IMR-90 (cell line): ENCODE data around the gene TENM3. TPM values are rescaled to one million over a fixed set of nuclear protein-coding genes. Genes with fewer than 3 reads are reported as not detected.

Experiments used
- ATAC-seq: fragments of 200-7000 bp; cut with Tn5 transposase; 2 replicates; pipeline ENCODE4 v1.9.1; 2020; ENCODE audit warnings: low read depth, mild to moderate bottlenecking, moderate library complexity
- BruUV-seq: library from RNA; stranded (reverse); fragments of 400-500 nt; replicated peaks from 2 replicates; lab custom pipeline; 2021; lab: Mats Ljungman, UMichigan
- CTCF ChIA-PET: fragments of 300-600 bp; formaldehyde crosslinking; extraction: SDS; loops from one replicate; lab custom pipeline; 2021; ENCODE audit warnings: antibody characterized with exemption; lab: Yijun Ruan, JAX
- POLR2A ChIA-PET: fragments of 300-600 bp; sonication (Branson Sonifier 250); formaldehyde crosslinking; loops from one replicate; lab custom pipeline; 2022; ENCODE audit warnings: antibody characterized with exemption; ENCODE audit not compliant: unreplicated experiment; lab: Charles Lee
- DNase-seq: peaks from one replicate; pipeline ENCODE4 v3.0.0; 2013
- H2AFZ ChIP-seq: replicated peaks from 2 replicates; pipeline ENCODE3; 2013; ENCODE audit warnings: low read length, mild to moderate bottlenecking; ENCODE audit not compliant: poor library complexity
- H2AK5ac ChIP-seq: 2 replicates; pipeline ENCODE4 v1.6.1; 2013; ENCODE audit warnings: low read depth, low read length, inconsistent platforms
- H2AK9ac ChIP-seq: replicated peaks from 2 replicates; pipeline ENCODE3; 2013; ENCODE audit warnings: mild to moderate bottlenecking, low read depth, low read length, moderate library complexity; ENCODE audit not compliant: poor library complexity
- H2BK120ac ChIP-seq: 2 replicates; pipeline ENCODE4 v1.6.1; 2013; ENCODE audit warnings: low read depth, low read length, inconsistent platforms
- H2BK15ac ChIP-seq: 3 replicates; pipeline ENCODE4 v1.6.1; 2013; ENCODE audit warnings: low read depth, low read length, inconsistent platforms
- H2BK20ac ChIP-seq: 2 replicates; pipeline ENCODE4 v1.6.1; 2013; ENCODE audit warnings: low read depth, mild to moderate bottlenecking, inconsistent platforms, low read length, moderate library complexity
- H2BK5ac ChIP-seq: 2 replicates; pipeline ENCODE4 v1.6.1; 2013; ENCODE audit warnings: mild to moderate bottlenecking, low read depth, low read length, inconsistent platforms; ENCODE audit not compliant: poor library complexity, severe bottlenecking
- H3K14ac ChIP-seq: replicated peaks from 2 replicates; pipeline ENCODE4 v1.6.1; 2013; ENCODE audit warnings: low read depth, low read length, inconsistent platforms
- H3K18ac ChIP-seq: 2 replicates; pipeline ENCODE4 v1.6.1; 2013; ENCODE audit warnings: low read depth, low read length, control low read depth
- H3K23ac ChIP-seq: 2 replicates; pipeline ENCODE4 v1.6.1; 2013; ENCODE audit warnings: low read depth, low read length, inconsistent platforms
- H3K27ac ChIP-seq: 2 replicates; pipeline ENCODE4 v1.5.1; 2013; ENCODE audit warnings: mild to moderate bottlenecking, control low read depth, low read length; ENCODE audit not compliant: insufficient read depth
- H3K27me3 ChIP-seq: 2 replicates; pipeline ENCODE4 v1.6.1; 2013; ENCODE audit warnings: low read length; ENCODE audit not compliant: control insufficient read depth, insufficient read depth
- H3K36me3 ChIP-seq: 2 replicates; pipeline ENCODE4 v1.6.1; 2013; ENCODE audit warnings: low read length, mixed read lengths; ENCODE audit not compliant: control insufficient read depth, insufficient read depth
- H3K4ac ChIP-seq: 2 replicates; pipeline ENCODE4 v1.6.1; 2013; ENCODE audit warnings: low read depth, low read length, inconsistent platforms
- H3K4me1 ChIP-seq: 2 replicates; pipeline ENCODE4 v1.6.1; 2013; ENCODE audit warnings: low read length, mixed read lengths; ENCODE audit not compliant: control insufficient read depth, insufficient read depth
- H3K4me2 ChIP-seq: 2 replicates; pipeline ENCODE4 v1.6.1; 2013; ENCODE audit warnings: low read depth, mild to moderate bottlenecking, control low read depth, low read length, moderate library complexity
- H3K4me3 ChIP-seq: 2 replicates; pipeline ENCODE4 v1.5.1; 2013; ENCODE audit warnings: low read depth, mild to moderate bottlenecking, control low read depth, low read length, moderate library complexity; ENCODE audit not compliant: insufficient read depth
- H3K56ac ChIP-seq: 2 replicates; pipeline ENCODE4 v1.6.1; 2013; ENCODE audit warnings: low read length, inconsistent platforms; ENCODE audit not compliant: insufficient read depth; ENCODE audit errors: extremely low read depth
- H3K79me1 ChIP-seq, 2 experiments: 2 replicates each; pipeline ENCODE4 v1.6.1; 2013; ENCODE audit warnings: low read length in 2 of 2, inconsistent platforms in 1 of 2, low read depth in 1 of 2
- H3K9ac ChIP-seq: 2 replicates; pipeline ENCODE4 v1.6.1; 2013; ENCODE audit warnings: low read depth, low read length, control low read depth
- H3K9me1 ChIP-seq: 2 replicates; pipeline ENCODE4 v1.6.1; 2013; ENCODE audit warnings: low read length, inconsistent platforms; ENCODE audit not compliant: insufficient read depth
- H3K9me3 ChIP-seq: 2 replicates; pipeline ENCODE4 v1.6.1; 2013; ENCODE audit warnings: low read length; ENCODE audit not compliant: control insufficient read depth, insufficient read depth
- H4K20me1 ChIP-seq: 2 replicates; pipeline ENCODE4 v1.6.1; 2013; ENCODE audit warnings: low read length, inconsistent platforms; ENCODE audit not compliant: insufficient read depth
- H4K5ac ChIP-seq: 2 replicates; pipeline ENCODE4 v1.6.1; 2013; ENCODE audit warnings: mild to moderate bottlenecking, low read depth, low read length, control low read depth
- H4K8ac ChIP-seq, 2 experiments: 2 replicates each; pipeline ENCODE4 v1.6.1; 2013; ENCODE audit warnings: low read depth in 2 of 2, low read length in 2 of 2, control low read depth in 1 of 2, inconsistent platforms in 1 of 2
- H4K91ac ChIP-seq: 2 replicates; pipeline ENCODE4 v1.6.1; 2013; ENCODE audit warnings: low read depth, low read length, inconsistent platforms; ENCODE audit not compliant: insufficient read depth
- BHLHE40 ChIP-seq: fragments of 150-350 bp; IDR thresholded peaks from 2 replicates; pipeline ENCODE4 v1.6.1; 2016; ENCODE audit warnings: mild to moderate bottlenecking, low read depth, low read length
- CEBPB ChIP-seq: IDR thresholded peaks from 2 replicates; pipeline ENCODE4 v1.6.1; 2012; ENCODE audit warnings: low read depth, low read length, improper control_type of control experiment
- FOS ChIP-seq: fragments of 150-350 bp; IDR thresholded peaks from 2 replicates; pipeline ENCODE4 v1.6.1; 2016; ENCODE audit warnings: low read depth, low read length
- MAFK ChIP-seq: IDR thresholded peaks from 2 replicates; pipeline ENCODE4 v1.6.1; 2012; ENCODE audit warnings: low read depth, low read length, improper control_type of control experiment
- MAZ ChIP-seq: IDR thresholded peaks from 2 replicates; pipeline ENCODE4 v1.6.1; 2012; ENCODE audit warnings: low read depth, mild to moderate bottlenecking, low read length, improper control_type of control experiment, moderate library complexity, borderline replicate concordance
- MXI1 ChIP-seq: IDR thresholded peaks from 2 replicates; pipeline ENCODE4 v1.6.1; 2012; ENCODE audit warnings: low read depth, mild to moderate bottlenecking, low read length, moderate library complexity, borderline replicate concordance
- RAD21 ChIP-seq: IDR thresholded peaks from 2 replicates; pipeline ENCODE4 v1.6.1; 2012; ENCODE audit warnings: low read length, improper control_type of control experiment
- RCOR1 ChIP-seq: IDR thresholded peaks from 2 replicates; pipeline ENCODE4 v1.6.1; 2012; ENCODE audit warnings: mild to moderate bottlenecking, low read length, improper control_type of control experiment; ENCODE audit not compliant: insufficient replicate concordance
- RFX5 ChIP-seq: IDR thresholded peaks from 2 replicates; pipeline ENCODE4 v1.8.0; 2012; ENCODE audit warnings: low read depth, mild to moderate bottlenecking, low read length, moderate library complexity
- WGBS, 2 experiments: methylation state at CpG; one replicate each; pipeline versions ENCODE4 v1.1.5 to v1.1.7; 2013; ENCODE audit warnings: missing lambda C conversion rate in 2 of 2; ENCODE audit not compliant: insufficient read length in 1 of 2; ENCODE audit errors: extremely low coverage in 2 of 2; 5-methylcytosine and 5-hydroxymethylcytosine counted together
- dilution Hi-C: fragments of 300-500 bp; cut with HindIII; formaldehyde crosslinking; loops from one replicate; pipeline ENCODE4 v1.14.3; 2018; ENCODE audit warnings: low sequenced_read_pairs; ENCODE audit not compliant: unreplicated experiment
- in situ Hi-C: fragments of 300-500 bp; cut with MboI; formaldehyde crosslinking; loops from 3 replicates; pipeline ENCODE4 v1.14.3; 2019; ENCODE audit warnings: low sequenced_read_pairs, inconsistent platforms, mixed read lengths
- intact Hi-C: fragments of 100-400 bp; cut with micrococcal nuclease; formaldehyde crosslinking; loops from 2 replicates; pipeline ENCODE4 v1.10.0; 2022
- polyA plus RNA-seq, 3 experiments: library from polyadenylated mRNA; depleted of rRNA; stranded (reverse); fragments of >200 nt; gene quantifications; 2 replicates each; pipeline ENCODE4 v1.2.3, GENCODE V29; 2012; ENCODE audit warnings: low replicate concordance in 1 of 3
- total RNA-seq: library from RNA; depleted of rRNA; stranded (reverse); fragments of >200 nt; gene quantifications from 2 replicates; pipeline ENCODE4 v1.2.3, GENCODE V29; 2012
- TF ChIP-seq, protein P1 (sequence below): conservative IDR thresholded peaks from 2 replicates; pipeline ENCODE4 v1.5.1; 2012; ENCODE audit warnings: mild to moderate bottlenecking, low read depth, low read length, improper control_type of control experiment
- TF ChIP-seq, protein P2 (sequence below): fragments of 150-350 bp; IDR thresholded peaks from 2 replicates; pipeline ENCODE4 v1.6.1; 2016; ENCODE audit warnings: low read depth, mild to moderate bottlenecking, low read length, moderate library complexity, borderline replicate concordance

Gene TENM3
- total and polyA plus RNA-seq, 2 of the 4 experiments (the other 2 are of a cell fraction), result 29.9 to 173 TPM

- POLR2A ChIA-PET, result no interaction called here
- no peak overlapping the region for H3K27ac ChIP-seq
- DNase-seq (peak; percentile 74), ATAC-seq (no peak)
- 90% methylated on average over 3 of the region's 6 CpGs; no CpG with 5 or more reads in 1 of the 2 experiments for WGBS, 2 experiments
- H2AK9ac ChIP-seq, result no peak overlapping the region
- H4K91ac ChIP-seq, result peak overlapping the region; percentile 29; the same call in 1 of the 2 replicates
- H2BK5ac ChIP-seq, result no peak overlapping the region
- CTCF ChIA-PET, result no interaction called here
- H2BK15ac ChIP-seq, result peak overlapping the region; percentile 39; the same call in 1 of the 3 replicates
- H2BK120ac ChIP-seq, result peak overlapping the region; percentile 59; the same call in 1 of the 2 replicates
- H2AK5ac ChIP-seq, result peak overlapping the region; percentile 69; the same call in 1 of the 2 replicates
- in situ Hi-C loops, result no loop called here
- H3K79me1 ChIP-seq, result 0 out of 4 replicates have a peak, but pooled peaks cover 0 to 4% of the 10 kb centered on the region in 2 experiments
- no peak overlapping the region for H3K23ac ChIP-seq
- H3K4ac ChIP-seq, result peak overlapping the region; percentile 7; the same call in 1 of the 2 replicates
- no TSS peak for BruUV-seq
- no peaks in the 10 kb centered on the region for H4K20me1 ChIP-seq
- H3K36me3 ChIP-seq, result no peaks in the 10 kb centered on the region
- H3K4me3 ChIP-seq, result no peak overlapping the region
- H3K56ac ChIP-seq, result no peak overlapping the region
- no peak overlapping the region for H4K5ac ChIP-seq
- no peak overlapping the region for H3K9ac ChIP-seq
- no peak overlapping the region for H2AFZ ChIP-seq
- dilution Hi-C loops, result no loop called here
- H4K8ac ChIP-seq, result peak overlapping the region in 1 of 2 experiments; percentile 23; a peak in 1 of 4 replicates
- H3K9me3 ChIP-seq, result no peaks in the 10 kb centered on the region
- H3K4me2 ChIP-seq, result no peak overlapping the region
- peak overlapping the region; percentile 33; the same call in 1 of the 2 replicates for H3K18ac ChIP-seq
- H3K9me1 ChIP-seq, result peaks cover 9% of the 10 kb centered on the region; the same call in 1 of the 2 replicates
- H3K27me3 ChIP-seq, result no peaks in the 10 kb centered on the region
- TF ChIP-seq RFX5, result no peak
- no peak for TF ChIP-seq CEBPB
- TF ChIP-seq MXI1, result no peak
- TF ChIP-seq FOS, result no peak
- no peak for TF ChIP-seq MAFK
- no peak for TF ChIP-seq BHLHE40
- TF ChIP-seq, protein P1, sequence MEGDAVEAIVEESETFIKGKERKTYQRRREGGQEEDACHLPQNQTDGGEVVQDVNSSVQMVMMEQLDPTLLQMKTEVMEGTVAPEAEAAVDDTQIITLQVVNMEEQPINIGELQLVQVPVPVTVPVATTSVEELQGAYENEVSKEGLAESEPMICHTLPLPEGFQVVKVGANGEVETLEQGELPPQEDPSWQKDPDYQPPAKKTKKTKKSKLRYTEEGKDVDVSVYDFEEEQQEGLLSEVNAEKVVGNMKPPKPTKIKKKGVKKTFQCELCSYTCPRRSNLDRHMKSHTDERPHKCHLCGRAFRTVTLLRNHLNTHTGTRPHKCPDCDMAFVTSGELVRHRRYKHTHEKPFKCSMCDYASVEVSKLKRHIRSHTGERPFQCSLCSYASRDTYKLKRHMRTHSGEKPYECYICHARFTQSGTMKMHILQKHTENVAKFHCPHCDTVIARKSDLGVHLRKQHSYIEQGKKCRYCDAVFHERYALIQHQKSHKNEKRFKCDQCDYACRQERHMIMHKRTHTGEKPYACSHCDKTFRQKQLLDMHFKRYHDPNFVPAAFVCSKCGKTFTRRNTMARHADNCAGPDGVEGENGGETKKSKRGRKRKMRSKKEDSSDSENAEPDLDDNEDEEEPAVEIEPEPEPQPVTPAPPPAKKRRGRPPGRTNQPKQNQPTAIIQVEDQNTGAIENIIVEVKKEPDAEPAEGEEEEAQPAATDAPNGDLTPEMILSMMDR, result no peak
- TF ChIP-seq, protein P2, sequence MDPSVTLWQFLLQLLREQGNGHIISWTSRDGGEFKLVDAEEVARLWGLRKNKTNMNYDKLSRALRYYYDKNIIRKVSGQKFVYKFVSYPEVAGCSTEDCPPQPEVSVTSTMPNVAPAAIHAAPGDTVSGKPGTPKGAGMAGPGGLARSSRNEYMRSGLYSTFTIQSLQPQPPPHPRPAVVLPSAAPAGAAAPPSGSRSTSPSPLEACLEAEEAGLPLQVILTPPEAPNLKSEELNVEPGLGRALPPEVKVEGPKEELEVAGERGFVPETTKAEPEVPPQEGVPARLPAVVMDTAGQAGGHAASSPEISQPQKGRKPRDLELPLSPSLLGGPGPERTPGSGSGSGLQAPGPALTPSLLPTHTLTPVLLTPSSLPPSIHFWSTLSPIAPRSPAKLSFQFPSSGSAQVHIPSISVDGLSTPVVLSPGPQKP, result no peak
- TF ChIP-seq MAZ, result no peak
- TF ChIP-seq RAD21, result no peak
- no peak for TF ChIP-seq RCOR1
- H3K14ac ChIP-seq, result peak overlapping the region; percentile 35
- H3K4me1 ChIP-seq, result peaks cover 16% of the 10 kb centered on the region
- H2BK20ac ChIP-seq, result peak overlapping the region; percentile 52; the same call in 1 of the 2 replicates
- intact Hi-C loops, result loop anchor here (10.0 kb wide), 1 partner anchor 682 kb away; no protein-coding TSS in a partner anchor
Measured at GRCh38 chr4:182242787-182243186, 415 bp upstream of the TENM3 start.
